Breast epithelium (tissue), 4 donors: Measurements from ENCODE around the gene CPT1C. TPM values are rescaled to one million over a fixed set of nuclear protein-coding genes. Genes with fewer than 3 reads are reported as not detected.

ENCODE experiments used
- DNase-seq, 2 donors: peaks; one replicate each; pipeline ENCODE4 v3.0.0-alpha.2; 2019; ENCODE audit warnings: low spot score in 2 of 2
- H3K27ac ChIP-seq, 2 donors: fragments of 200-600 bp; sonication (generic) in 1 of 2; one replicate each; pipeline ENCODE4 v1.5.1; 2016 to 2019; ENCODE audit warnings: mild to moderate bottlenecking in 1 of 2
- H3K27me3 ChIP-seq, 2 donors: fragments of 200-600 bp; sonication (generic) in 1 of 2; one replicate each; pipeline versions ENCODE4 v1.5.1 to v1.6.0; 2017 to 2019; ENCODE audit warnings: control low read depth in 1 of 2, mild to moderate bottlenecking in 1 of 2
- H3K36me3 ChIP-seq: fragments of 200-600 bp; one replicate; pipeline ENCODE4 v1.5.1; 2019
- H3K4me1 ChIP-seq, 2 donors: fragments of 200-600 bp; sonication (generic); one replicate each; pipeline ENCODE4 v1.5.1; 2016 to 2019; ENCODE audit warnings: control low read depth in 1 of 2
- H3K4me3 ChIP-seq, 3 donors: fragments of 200-600 bp; sonication (generic); 1 replicate in 2 of 3; 2 replicates in 1 of 3; pipeline ENCODE4 v1.5.1; 2016 to 2019; ENCODE audit warnings: mild to moderate bottlenecking in 3 of 3, moderate library complexity in 2 of 3
- H3K9me3 ChIP-seq, 2 donors: fragments of 200-600 bp; sonication (generic) in 1 of 2; one replicate each; pipeline ENCODE4 v1.5.1; 2016 to 2019; ENCODE audit warnings: control low read depth in 1 of 2
- POLR2A ChIP-seq: fragments of 450-650 bp; IDR thresholded peaks from one replicate; pipeline ENCODE4 v1.6.1; 2016; ENCODE audit warnings: antibody characterized with exemption, mild to moderate bottlenecking, moderate library complexity
- POLR2AphosphoS5 ChIP-seq, 3 donors: sonication (generic); formaldehyde crosslinking; IDR thresholded peaks; one replicate each; pipeline ENCODE4 v1.6.1; 2017; ENCODE audit warnings: antibody characterized with exemption in 3 of 3
- intact Hi-C: fragments of 100-400 bp; cut with DNase I; formaldehyde crosslinking; loops from one replicate; pipeline ENCODE4 v1.15.1; 2023; ENCODE audit warnings: low total_unique reads
- total RNA-seq, 3 donors: library from RNA; depleted of rRNA; stranded (reverse); fragments of >200 nt; gene quantifications; one replicate each; pipeline ENCODE4 v1.1.0, GENCODE V29; 2016
- TF ChIP-seq, protein P1 (sequence below), 3 donors: fragments of 450-650 bp; IDR thresholded peaks; one replicate each; pipeline ENCODE4 v1.5.1; 2016 to 2017; ENCODE audit warnings: antibody characterized with exemption in 3 of 3, mild to moderate bottlenecking in 3 of 3, moderate library complexity in 3 of 3

The CPT1C gene
- total RNA-seq, 3 donors from 2014 or later, result 0.80 to 14.4 (median 2.8) TPM

DNA sequence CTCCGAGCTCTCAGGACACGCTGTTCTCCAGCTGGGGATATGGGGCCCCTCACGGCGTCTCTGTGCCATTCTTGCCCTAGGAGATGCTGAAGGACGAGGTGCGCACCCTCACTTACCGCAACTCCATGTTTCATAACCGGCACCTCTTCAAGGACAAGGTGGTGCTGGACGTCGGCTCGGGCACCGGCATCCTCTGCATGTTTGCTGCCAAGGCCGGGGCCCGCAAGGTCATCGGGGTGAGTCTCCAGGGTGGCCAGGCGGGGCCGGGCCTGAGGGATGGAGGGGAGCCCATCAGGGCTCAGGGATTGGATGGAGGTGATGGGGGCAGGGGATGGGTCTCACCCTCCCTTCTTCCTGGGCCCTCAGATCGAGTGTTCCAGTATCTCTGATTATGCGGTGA is 9.1 kb upstream of the CPT1C start:
- intact Hi-C loops, result no loop called here
- Histone ChIP-seq H3K4me3 (no peak overlapping the region), H3K9me3 (no peaks in the 10 kb centered on the region), H3K4me1 (peaks cover 11 to 12% of the 10 kb centered on the region in 2 donors), H3K36me3 (no peaks in the 10 kb centered on the region), H3K27me3 (no peaks in the 10 kb centered on the region), H3K27ac (no peak overlapping the region)
- TF ChIP-seq POLR2A (no peak), POLR2AphosphoS5 (IDR thresholded peaks at IDR 0.05) (no peak)
- TF ChIP-seq, protein P1, sequence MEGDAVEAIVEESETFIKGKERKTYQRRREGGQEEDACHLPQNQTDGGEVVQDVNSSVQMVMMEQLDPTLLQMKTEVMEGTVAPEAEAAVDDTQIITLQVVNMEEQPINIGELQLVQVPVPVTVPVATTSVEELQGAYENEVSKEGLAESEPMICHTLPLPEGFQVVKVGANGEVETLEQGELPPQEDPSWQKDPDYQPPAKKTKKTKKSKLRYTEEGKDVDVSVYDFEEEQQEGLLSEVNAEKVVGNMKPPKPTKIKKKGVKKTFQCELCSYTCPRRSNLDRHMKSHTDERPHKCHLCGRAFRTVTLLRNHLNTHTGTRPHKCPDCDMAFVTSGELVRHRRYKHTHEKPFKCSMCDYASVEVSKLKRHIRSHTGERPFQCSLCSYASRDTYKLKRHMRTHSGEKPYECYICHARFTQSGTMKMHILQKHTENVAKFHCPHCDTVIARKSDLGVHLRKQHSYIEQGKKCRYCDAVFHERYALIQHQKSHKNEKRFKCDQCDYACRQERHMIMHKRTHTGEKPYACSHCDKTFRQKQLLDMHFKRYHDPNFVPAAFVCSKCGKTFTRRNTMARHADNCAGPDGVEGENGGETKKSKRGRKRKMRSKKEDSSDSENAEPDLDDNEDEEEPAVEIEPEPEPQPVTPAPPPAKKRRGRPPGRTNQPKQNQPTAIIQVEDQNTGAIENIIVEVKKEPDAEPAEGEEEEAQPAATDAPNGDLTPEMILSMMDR (IDR thresholded peaks at IDR 0.05), result no peak
- DNase-seq, result no peak

DNA sequence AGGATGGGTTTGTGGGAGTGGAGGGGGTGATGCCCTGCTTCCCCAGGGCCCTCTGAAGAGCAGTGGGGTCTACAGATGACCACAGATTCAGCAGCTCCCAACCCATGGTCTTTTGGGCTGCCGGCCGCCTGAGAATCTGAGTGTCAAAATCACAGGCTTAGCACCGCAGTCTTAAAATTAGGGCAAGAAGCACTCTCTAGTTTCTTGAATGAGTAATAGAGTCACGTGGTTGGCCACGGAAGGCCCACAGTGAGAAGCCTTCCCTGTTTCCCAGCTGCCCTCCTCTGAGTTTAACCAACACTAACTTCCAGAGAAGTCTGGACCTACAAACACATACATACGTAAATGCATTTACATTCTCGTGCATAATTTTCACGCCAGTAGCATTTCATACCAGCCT is 8.6 kb upstream of the CPT1C start:
- intact Hi-C loops, result no loop called here
- H3K4me1 ChIP-seq, result peaks cover 11 to 12% of the 10 kb centered on the region in 2 donors

DNA sequence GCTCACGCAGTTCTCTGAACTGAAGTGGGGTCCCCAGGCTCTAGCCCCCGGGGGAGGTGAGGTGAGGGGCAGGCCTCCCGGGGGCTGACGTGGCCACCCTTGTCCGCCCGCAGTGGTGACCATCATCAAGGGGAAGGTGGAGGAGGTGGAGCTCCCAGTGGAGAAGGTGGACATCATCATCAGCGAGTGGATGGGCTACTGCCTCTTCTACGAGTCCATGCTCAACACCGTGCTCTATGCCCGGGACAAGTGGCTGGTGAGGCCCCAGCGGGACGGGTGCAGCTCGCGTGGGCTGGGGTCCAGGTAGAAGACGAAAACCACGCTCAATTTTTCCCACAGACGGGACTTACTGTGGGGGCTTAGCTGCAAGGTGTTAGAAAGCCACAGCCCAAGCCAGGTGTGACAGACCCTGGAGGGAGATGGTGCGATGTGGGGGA is 7.1 kb upstream of the CPT1C start:
- Histone ChIP-seq H3K4me1 (peaks cover 8 to 11% of the 10 kb centered on the region in 2 donors), H3K36me3 (no peaks in the 10 kb centered on the region), H3K9me3 (no peaks in the 10 kb centered on the region), H3K4me3 (no peak overlapping the region), H3K27ac (no peak overlapping the region), H3K27me3 (no peaks in the 10 kb centered on the region)
- TF ChIP-seq POLR2A (no peak), POLR2AphosphoS5 (IDR thresholded peaks at IDR 0.05) (no peak)
- TF ChIP-seq, protein P1 (IDR thresholded peaks at IDR 0.05), result no peak
- intact Hi-C loops, result no loop called here
- DNase-seq, result no peak

More for the DNA sequence above, 8.6 kb upstream of the CPT1C start:
- Histone ChIP-seq H3K27me3 (no peaks in the 10 kb centered on the region), H3K4me3 (no peak overlapping the region), H3K36me3 (no peaks in the 10 kb centered on the region), H3K9me3 (no peaks in the 10 kb centered on the region), H3K27ac (no peak overlapping the region)
- no peak for TF ChIP-seq POLR2A
- no peak for DNase-seq

DNA sequence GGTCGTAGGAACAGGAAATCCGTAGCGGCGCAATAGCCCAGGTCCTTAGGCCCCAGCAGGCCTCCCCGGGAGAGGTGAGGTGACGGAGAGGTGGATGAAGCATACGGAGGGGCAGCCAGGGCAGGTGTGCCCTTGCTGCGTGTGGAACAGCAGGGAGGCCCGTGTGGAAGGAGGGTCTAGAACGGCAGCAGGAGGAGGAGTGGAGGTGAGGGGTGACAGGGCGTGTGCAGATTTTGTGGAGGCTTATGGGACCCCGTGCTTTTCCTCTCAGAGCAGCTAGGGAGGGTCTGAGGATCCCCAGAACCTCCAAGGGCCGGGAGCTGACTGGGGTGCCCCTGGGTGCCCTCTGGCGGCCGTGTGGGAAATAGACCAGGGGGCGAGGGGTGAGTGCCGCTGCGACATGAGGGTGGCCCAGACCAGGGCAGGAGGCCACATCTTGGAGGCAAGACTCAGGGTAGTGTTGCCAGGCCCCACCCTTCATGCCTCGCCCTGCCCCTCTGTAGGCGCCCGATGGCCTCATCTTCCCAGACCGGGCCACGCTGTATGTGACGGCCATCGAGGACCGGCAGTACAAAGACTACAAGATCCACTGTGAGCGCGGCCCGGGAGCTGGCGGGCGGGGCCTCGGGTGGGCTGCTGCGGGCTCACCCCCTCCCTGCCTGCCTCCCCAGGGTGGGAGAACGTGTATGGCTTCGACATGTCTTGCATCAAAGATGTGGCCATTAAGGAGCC is 6.5 kb upstream of the CPT1C start:
- TF ChIP-seq POLR2A (no peak), POLR2AphosphoS5 (IDR thresholded peaks at IDR 0.05) (no peak)
- TF ChIP-seq, protein P1 (IDR thresholded peaks at IDR 0.05), result no peak
- Histone ChIP-seq H3K4me3 (no peak overlapping the region), H3K9me3 (no peaks in the 10 kb centered on the region), H3K27ac (no peak overlapping the region), H3K36me3 (no peaks in the 10 kb centered on the region), H3K4me1 (peaks cover 5 to 14% of the 10 kb centered on the region in 2 donors), H3K27me3 (no peaks in the 10 kb centered on the region)
- DNase-seq, result no peak
- intact Hi-C loops, result no loop called here

DNA sequence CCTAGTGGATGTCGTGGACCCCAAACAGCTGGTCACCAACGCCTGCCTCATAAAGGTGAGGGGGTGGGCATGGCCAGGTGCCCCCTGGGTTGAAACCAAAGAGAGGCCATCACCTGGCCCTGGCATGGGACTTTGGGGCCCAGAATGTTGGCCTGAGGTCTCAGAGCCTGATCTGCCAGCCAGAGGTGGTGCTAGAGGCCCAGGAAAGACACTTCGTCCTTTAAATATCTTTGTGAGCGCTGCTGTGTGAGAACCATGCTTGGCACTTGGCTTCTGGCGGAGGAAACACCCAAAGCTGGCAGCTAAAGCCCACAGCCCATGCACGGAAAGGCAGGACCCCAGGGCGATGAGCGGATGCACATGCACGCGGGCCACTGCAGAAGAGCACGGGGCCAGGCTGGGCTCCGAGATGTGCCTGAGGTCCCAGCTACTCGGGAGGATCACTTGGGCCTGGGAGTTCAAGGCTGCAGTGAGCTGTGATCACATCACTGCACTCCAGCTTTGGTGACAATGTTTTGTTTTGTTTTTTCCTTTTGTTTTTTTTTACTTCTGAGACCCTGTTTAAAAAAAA is 5.8 kb upstream of the CPT1C start:
- no peaks in the 10 kb centered on the region for H3K9me3 ChIP-seq
- H3K36me3 ChIP-seq, result no peaks in the 10 kb centered on the region
- DNase-seq, result no peak
- no peak overlapping the region for H3K27ac ChIP-seq
- intact Hi-C loops, result no loop called here
- H3K4me3 ChIP-seq, result no peak overlapping the region
- peaks cover under 1 to 15% of the 10 kb centered on the region in 2 donors for H3K4me1 ChIP-seq
- no peaks in the 10 kb centered on the region for H3K27me3 ChIP-seq
- TF ChIP-seq POLR2AphosphoS5 (IDR thresholded peaks at IDR 0.05), result no peak

DNA sequence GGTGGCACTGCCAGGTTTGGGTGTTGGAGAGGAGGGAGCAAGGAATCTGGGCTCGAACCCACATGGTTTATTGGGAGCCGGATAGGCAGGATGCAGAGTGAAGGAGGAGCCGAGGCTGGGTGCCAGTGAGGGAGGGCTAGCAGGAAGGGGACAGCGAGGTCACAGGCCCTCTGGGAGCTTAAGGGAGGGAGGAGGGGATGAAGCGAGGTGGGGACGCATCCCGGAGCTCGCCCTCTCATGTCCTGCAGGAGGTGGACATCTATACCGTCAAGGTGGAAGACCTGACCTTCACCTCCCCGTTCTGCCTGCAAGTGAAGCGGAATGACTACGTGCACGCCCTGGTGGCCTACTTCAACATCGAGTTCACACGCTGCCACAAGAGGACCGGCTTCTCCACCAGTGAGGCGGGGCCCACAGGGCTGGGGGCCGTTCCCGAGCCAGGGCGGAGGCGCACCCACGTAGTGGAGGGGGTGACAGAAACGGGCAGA is 5.0 kb upstream of the CPT1C start:
- intact Hi-C loops, result no loop called here
- DNase-seq, result no peak
- Histone ChIP-seq H3K36me3 (no peaks in the 10 kb centered on the region), H3K9me3 (no peaks in the 10 kb centered on the region), H3K4me3 (no peak overlapping the region), H3K27ac (no peak overlapping the region), H3K27me3 (no peaks in the 10 kb centered on the region), H3K4me1 (peaks cover 0 to 7% of the 10 kb centered on the region in 2 donors)
- TF ChIP-seq POLR2AphosphoS5 (IDR thresholded peaks at IDR 0.05) (no peak), POLR2A (no peak)
- TF ChIP-seq, protein P1 (IDR thresholded peaks at IDR 0.05), result no peak
